GM18520 (cell line): ENCODE measurements around the gene PHACTR3.

Experiments used
- ATAC-seq: cut with Tn5 transposase; IDR thresholded peaks from one replicate; pipeline ENCODE4 v1.9.1; 2021; ENCODE audit not compliant: unreplicated experiment

Gene PHACTR3

DNA sequence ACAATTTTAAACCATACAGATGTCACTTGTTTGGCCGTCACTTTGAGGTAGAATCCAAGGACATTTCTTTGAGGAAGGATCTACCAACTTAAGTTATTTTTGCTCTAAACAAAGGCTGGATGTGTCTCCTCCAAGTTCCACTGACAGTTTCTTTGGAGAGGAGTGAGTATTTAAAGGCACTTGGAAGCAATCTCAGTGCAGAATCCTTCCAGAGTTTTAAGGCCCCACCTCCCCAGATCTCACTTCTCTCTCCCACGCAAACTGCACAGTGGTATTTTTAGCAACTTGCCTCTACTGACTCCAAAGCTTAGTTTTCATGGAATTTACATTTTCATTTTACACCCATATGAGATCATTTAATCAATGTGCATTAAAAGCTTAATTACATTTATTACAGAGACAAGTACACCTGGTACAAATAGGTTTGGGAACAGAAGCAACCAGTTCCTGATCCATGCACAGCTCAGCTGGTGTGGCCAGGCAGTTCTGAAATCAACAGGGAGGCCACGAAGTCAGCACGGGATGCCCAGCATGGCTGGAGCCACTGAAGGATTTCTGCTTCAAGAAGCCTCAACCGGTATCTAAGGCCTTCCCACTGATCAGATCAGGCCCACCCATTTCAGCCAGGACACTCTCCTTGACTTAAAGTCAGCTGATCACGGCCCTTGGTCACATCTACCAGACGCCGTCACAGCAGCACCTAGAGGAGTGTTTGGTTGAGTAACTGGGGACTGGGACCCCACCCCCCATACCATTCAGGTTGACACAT is 219.3 kb downstream of the PHACTR3 start:
- ATAC-seq = no peak

DNA sequence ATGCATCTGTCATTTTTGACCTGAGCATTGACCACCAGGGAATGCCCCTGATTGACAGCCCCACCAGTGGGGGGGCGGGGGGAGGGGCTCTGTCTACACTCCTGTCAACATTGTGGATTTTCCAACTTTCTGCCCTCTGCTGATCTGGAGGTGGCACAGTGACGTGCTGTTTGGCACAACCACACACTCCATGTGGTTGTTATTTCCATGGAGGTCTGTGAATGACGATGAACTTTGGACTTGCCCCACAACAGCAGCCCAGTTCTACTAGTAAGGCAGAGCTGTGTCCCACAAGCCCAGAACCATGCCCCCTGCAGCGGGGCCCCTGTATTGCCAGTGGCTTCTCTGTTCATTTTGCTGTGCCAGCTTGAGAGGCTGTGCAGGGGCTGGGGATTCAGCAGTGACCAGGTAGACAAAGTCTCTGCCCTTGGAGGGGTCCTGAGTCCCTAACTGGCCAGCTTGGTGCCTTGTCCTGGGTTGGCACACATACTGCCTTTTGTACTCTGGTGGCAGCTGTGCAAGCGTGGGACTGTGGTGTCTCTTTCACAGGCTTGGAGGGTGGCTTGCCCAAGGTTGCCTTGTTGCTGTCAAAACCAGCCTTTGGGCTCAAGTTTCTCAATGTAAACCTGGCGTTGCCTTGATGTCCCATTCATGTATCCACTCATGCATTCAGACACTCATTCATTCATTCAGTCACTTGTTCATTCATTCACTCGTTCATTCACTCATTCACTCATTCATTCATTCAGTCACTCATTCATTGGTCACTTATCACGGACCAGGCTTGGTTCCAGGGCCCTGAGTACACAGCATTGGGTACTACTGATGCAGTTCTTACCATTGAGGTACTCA is 220.6 kb downstream of the PHACTR3 start:
- ATAC-seq = no peak

GRCh38 chr20:59825563-59825920 is 221.2 kb downstream of the PHACTR3 start:
- no peak for ATAC-seq

- no peak for ATAC-seq
Measured at GRCh38 chr20:59825944-59826759, 221.8 kb downstream of the PHACTR3 start.

GRCh38 chr20:59827138-59828056 is 223.1 kb downstream of the PHACTR3 start:
- ATAC-seq = no peak

- ATAC-seq = no peak
Measured at GRCh38 chr20:59828125-59829053, 224.0 kb downstream of the PHACTR3 start.

DNA sequence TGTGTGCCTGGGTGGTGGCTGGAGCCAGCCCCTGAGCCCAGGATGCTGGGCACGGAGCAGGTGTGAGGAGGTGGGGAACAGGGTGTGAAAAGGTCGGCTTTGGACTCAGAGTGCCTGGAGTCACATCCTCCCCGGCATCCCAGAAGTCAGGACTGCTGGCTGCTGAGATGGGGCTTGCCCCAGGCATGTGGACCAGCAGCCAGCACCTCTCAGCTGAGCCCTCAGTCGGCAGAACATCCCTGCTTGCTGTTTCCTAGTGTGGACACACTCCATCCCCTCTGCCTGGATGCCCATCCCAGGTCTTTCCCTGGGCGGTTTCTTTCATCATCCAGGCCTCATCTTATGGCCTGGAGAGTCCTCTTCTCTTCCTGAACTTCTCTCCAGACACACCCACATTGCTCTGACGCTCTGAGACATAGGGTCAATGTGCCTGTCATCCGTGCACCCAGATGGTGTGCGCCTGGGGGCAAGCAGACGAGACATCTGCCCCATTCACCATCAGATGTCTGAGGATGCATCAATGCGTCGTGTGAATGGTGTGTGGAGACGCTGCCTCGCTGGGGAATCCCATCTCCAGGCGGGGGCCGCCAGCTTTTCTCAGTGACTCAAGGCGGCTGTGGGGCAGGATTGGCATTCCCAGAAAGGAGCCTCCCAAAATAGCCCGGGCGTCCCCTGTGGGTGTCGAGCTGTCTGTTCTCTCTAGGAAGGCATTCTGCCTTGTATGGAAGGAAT is 224.9 kb downstream of the PHACTR3 start:
- no peak for ATAC-seq

DNA sequence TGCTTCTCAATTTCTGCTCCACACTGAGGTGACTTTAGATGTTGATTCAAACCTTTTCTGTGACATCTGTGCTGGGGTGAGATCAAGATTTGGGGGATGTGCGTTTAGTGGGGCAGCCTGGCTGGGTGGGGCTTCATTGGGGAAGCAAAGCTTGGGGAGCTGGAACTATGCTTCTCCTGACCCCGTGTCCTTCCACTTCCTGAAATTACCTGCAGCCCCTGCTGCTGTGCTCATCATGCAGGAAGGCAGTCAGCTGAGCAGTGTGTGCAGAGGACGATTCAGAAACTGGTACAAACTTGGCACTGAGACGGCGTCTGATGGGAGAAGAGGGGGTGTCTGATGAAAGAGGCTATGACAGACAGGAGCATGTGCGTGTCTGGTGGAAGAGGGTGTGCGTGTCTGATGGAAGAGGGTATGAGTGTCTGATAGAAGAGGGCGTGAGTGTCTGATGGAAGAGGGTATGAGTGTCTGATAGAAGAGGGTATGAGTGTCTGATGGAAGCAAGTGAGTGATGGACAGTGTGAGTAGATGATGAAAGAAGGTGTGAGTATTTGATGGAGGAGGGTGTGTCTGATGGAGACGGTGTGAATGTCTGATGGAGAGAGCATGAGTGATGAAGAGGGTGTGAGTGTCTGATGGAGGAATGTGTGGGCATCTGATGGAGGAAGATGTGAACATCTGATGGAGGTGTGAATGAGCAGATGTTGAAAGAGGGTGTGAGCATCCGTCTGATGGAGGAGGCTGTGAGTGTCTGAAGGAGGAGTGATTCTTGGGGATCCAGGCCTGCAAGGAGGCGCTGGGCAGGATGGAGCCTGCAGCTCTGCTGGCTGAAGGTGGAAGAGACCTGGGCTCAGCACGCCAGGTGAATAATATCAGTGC is 225.7 kb downstream of the PHACTR3 start:
- no peak for ATAC-seq

DNA sequence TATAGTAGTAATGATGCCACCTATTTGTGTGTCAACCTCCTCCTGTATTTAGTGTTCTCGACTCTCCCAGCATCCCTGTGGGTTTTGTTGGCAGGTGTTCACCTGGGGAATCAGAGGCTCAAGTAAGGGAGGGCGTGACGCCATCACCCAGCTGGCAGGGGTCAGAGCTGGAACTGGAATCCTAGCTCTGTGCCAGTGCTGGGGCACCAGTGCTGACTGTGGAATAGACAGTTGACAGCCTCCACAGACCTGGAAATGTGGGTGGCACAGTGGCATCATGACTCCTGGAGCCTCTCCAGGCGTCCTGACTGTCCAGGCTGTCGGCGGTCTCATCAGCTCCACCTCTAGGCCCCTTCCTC is 226.3 kb downstream of the PHACTR3 start:
- no peak for ATAC-seq

GRCh38 chr20:59831024-59831915 is 226.9 kb downstream of the PHACTR3 start:
- no peak for ATAC-seq

- no peak for ATAC-seq
Measured at GRCh38 chr20:59831916-59832270, 227.6 kb downstream of the PHACTR3 start.

DNA sequence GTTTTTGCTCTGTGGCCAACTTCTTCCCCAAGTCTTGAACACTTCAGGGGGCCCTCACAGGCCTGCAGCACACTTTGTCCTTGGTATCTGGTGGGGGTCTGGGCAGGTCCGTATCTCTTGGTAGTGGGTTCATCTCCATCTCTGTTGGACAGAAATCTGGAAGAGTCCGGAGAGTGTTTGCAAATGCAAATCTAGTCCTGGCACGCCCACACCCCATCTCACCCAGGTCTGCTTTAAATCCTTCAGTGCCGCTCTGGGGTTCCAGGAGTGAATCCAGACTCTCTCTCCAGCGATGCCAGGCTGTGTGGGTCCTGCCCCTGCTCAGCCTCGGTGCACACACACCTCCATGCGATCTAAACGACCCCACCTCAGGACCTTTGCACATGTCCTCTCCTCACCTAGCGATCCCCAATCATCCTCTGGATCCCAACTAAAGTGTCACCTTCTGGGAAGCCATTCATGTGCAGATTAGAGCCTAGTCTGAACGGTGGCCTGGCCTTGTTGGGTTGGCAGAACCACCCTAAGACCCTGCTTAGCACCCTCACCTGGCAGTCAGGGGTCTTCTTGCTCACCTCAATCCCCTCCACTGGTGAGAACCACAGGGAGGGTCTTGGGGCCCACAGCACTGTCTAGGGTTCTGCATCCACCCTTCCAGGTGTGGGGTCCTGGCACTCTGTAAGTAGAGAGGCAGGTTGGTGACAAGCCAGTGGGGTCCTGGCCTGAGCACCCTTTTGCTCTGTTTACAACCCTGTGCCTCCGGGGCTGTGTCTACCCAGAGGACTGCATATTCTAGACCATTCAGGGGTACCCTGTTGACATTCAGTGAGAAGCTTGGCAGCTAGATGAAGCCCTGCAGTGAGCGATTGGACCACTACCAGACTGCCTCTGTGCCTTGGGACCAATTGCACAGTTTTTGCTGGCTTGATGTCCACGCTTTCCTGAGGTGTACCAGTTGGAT is 228.3 kb downstream of the PHACTR3 start:
- no peak for ATAC-seq

DNA sequence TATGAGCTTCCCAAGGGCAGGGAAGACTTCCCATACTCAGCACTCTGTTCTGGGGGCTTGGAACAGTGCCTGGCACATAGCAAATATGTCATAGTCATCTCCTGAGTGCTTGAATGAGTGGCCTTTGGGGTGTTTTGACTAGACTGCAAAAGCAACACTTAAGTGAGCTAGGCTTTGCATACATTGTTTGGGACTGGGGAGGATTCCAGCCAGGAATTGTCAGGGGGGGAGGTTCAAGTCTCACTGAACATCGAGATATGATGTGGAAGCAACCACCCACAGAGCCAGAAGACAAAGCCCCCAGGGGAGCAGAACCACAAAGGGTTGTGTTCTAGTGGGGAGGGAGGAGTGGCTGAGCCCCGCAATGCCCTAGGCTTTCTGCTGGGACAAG is 230.7 kb downstream of the PHACTR3 start:
- no peak for ATAC-seq

DNA sequence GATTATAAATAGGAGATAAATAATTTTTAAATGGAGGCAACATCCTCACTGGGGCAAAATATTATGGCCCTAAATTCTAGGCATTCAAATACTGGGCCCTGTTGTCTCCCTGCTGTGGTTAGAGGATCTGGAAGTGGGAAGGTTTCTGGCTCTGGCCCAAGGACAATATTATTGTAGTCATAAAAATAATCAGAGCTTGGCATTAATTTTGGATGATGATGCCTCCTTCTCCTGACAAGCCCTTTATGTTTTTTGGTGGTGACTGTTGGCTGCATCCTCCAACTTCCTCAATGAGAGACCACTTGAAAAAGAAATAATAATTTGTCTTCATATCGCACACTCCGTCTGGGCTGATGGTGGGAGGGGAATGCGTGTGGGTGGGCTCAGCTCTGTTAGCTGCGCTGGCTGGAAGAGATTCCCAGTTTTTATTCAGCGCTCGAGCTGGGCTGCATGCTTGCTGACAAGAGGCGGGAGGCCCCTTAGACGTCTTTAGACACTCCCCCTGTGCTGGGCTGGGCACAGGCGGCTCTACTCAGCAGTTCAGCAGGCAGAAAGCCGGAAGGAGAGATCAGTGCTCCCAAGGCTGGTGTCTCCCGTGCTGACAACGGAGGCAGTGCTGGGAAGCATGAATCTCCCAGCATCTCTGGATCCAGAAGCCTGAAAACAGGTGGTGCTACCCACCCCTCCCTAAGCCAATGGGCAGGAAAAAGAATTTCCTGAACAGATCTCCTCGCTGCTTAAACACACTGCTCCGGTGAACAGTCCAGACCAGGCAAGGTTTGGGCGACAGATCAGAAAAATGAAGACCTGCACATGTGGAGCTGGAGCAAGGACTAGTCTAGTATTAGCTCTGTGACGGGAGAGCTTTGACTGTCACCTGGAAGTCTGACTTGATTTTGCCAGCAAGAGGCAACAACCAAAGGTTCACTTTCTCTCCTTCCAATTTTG is 231.4 kb downstream of the PHACTR3 start:
- no peak for ATAC-seq

- no peak for ATAC-seq
Measured at GRCh38 chr20:59836767-59837166, 232.4 kb downstream of the PHACTR3 start.
